SK-N-MC (cell line): Measurements from ENCODE around the gene LEF1.

Source experiments
- DNase-seq: peaks from one replicate; pipeline ENCODE4 v3.0.0-alpha.2; 2011; ENCODE audit warnings: low read depth, low spot score
- H3K27ac ChIP-seq: fragments of 200-600 bp; sonication (generic); 2 replicates; pipeline ENCODE4 v1.5.1; 2016; ENCODE audit warnings: mixed run types
- H3K36me3 ChIP-seq: fragments of 200-600 bp; sonication (generic); 2 replicates; pipeline ENCODE4 v1.6.1; 2017; ENCODE audit warnings: antibody characterized with exemption, low read length, mixed read lengths; ENCODE audit not compliant: insufficient read depth
- H3K4me3 ChIP-seq: fragments of 200-600 bp; sonication (generic); 2 replicates; pipeline ENCODE4 v1.5.1; 2016
- H3K9ac ChIP-seq: fragments of 200-600 bp; sonication (generic); 2 replicates; pipeline ENCODE4 v1.8.0; 2017; ENCODE audit warnings: mixed run types, mixed read lengths; ENCODE audit not compliant: insufficient read length
- H3K9me3 ChIP-seq: fragments of 200-600 bp; sonication (generic); 2 replicates; pipeline ENCODE4 v1.6.1; 2017; ENCODE audit warnings: low read depth, mild to moderate bottlenecking, antibody characterized with exemption, low read length, moderate library complexity, mixed read lengths
- EZH2 ChIP-seq: fragments of 200-600 bp; sonication (generic); IDR thresholded peaks from one replicate; pipeline ENCODE4 v1.6.1; 2017; ENCODE audit warnings: antibody characterized with exemption
- FOXP2 ChIP-seq: optimal IDR thresholded peaks from 2 replicates; pipeline ENCODE3; 2011; ENCODE audit warnings: mild to moderate bottlenecking, moderate library complexity; ENCODE audit not compliant: insufficient read depth; ENCODE audit errors: extremely low read length, control extremely low read depth
- POLR2AphosphoS5 ChIP-seq: IDR thresholded peaks from 2 replicates; pipeline ENCODE4 v1.6.1; 2012; ENCODE audit warnings: mild to moderate bottlenecking, low read depth, low read length, borderline replicate concordance

LEF1 gene

DNA sequence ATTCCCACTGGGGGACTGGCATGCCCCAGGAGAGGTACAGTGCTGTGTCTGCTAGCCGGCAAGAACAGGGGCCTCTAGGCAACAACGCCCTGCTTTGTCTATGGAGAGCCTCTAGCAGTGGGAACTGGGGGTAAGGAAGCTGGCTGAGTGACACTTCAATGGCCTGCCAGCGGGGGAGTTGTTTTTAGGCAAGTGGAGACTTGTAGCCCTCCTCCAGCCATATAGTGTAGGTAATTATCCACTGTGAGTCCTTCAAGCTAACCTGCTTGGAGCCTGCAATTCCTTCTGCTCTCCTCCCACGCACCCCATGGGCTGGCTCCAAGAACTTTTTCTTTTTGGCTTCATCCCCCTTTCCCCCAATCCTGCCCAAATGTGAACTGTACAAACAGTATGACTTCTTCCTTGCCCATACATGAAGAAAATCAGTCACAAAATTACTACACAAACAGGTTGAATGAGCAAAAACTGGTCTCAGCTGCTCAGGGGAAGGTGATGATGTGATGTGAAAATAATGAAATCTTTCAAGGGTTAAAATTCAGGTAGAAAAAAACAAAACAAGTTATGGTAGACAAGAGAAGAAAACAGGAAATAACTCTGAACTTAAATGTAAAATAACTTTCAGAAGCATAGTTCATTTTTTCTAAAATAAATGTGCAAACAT lies 33.1 kb downstream of the LEF1 start:
- no peaks in the 10 kb centered on the region for H3K36me3 ChIP-seq
- DNase-seq = no peak
- no peak overlapping the region for H3K27ac ChIP-seq
- no peak for TF ChIP-seq POLR2AphosphoS5
- no peak for TF ChIP-seq EZH2
- no peak for TF ChIP-seq FOXP2
- no peaks in the 10 kb centered on the region for H3K9me3 ChIP-seq
- H3K9ac ChIP-seq = no peak overlapping the region
- no peak overlapping the region for H3K4me3 ChIP-seq

DNA sequence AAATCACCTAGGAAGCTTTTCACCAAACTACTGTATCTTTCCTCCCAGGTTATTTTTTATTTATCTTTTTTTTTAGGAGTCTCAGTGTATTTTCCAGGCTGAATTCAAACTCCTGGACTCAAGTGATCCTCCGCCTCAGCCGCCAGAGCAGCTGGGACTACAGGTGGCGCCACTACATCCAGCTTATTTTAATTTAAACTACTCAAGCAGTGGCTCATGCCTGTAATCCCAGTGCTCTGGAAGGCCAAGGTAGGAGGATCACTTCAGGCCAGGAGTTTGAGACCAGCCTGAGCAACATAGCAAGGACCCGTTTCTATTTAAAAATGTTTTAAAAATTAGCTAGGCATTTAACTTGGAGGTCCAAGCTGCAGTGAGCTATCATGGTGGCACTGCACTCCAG lies 37.8 kb downstream of the LEF1 start:
- Histone ChIP-seq H3K9me3 (no peaks in the 10 kb centered on the region), H3K4me3 (no peak overlapping the region), H3K9ac (no peak overlapping the region), H3K36me3 (peaks cover 4% of the 10 kb centered on the region; the same call in 1 of the 2 replicates), H3K27ac (no peak overlapping the region)
- no peak for DNase-seq
- TF ChIP-seq EZH2 (no peak), FOXP2 (no peak), POLR2AphosphoS5 (no peak)

DNA sequence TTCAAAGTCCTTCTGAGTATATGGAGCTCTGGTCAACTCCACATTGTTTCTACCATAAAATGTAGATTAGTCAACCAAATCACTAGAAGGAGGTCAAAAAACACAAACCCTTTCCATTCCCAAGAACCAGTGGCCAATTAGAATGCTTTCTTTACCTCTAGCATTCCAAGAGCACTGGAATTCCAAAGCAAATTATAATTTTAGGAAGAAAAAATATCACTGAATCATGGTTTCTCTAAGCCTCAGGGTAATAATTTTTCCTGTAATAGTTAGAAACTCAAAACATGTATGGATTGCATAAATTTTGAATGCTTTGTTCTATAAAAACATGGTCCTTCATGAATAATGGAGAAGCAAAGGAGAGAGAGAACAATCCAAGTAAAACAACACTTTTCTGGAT lies 39.5 kb downstream of the LEF1 start:
- H3K27ac ChIP-seq = peak overlapping the region; percentile 80
- H3K9ac ChIP-seq = no peak overlapping the region
- no peak for TF ChIP-seq EZH2
- TF ChIP-seq FOXP2 = no peak
- TF ChIP-seq POLR2AphosphoS5 = no peak
- H3K9me3 ChIP-seq = no peaks in the 10 kb centered on the region
- peaks cover 4% of the 10 kb centered on the region; the same call in 1 of the 2 replicates for H3K36me3 ChIP-seq
- no peak for DNase-seq
- peak overlapping the region; percentile 11; the same call in 1 of the 2 replicates for H3K4me3 ChIP-seq

DNA sequence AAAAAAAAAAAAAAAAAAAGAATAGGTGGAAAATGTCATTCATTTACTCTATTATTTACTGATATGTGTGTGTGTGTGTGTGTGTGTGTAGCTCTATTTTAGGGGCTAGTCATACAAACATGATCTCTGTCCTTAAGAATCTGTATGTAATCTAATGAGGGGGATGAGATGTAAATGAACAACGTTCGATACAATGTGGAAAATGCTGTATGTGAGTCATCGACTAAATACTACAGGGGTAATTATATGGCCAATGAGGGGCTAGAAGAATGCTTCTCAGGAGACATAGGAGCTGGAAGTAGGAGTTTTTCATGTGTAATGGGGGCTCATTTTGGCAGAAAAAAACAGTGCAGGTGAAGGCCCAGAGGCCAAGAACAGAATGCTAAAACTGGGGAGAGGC lies 41.9 kb downstream of the LEF1 start:
- DNase-seq = no peak
- no peak overlapping the region for H3K9ac ChIP-seq
- no peak overlapping the region for H3K4me3 ChIP-seq
- TF ChIP-seq FOXP2 (no peak), POLR2AphosphoS5 (no peak), EZH2 (no peak)
- H3K9me3 ChIP-seq = no peaks in the 10 kb centered on the region
- H3K36me3 ChIP-seq = peaks cover 4% of the 10 kb centered on the region; the same call in 1 of the 2 replicates
- no peak overlapping the region for H3K27ac ChIP-seq

DNA sequence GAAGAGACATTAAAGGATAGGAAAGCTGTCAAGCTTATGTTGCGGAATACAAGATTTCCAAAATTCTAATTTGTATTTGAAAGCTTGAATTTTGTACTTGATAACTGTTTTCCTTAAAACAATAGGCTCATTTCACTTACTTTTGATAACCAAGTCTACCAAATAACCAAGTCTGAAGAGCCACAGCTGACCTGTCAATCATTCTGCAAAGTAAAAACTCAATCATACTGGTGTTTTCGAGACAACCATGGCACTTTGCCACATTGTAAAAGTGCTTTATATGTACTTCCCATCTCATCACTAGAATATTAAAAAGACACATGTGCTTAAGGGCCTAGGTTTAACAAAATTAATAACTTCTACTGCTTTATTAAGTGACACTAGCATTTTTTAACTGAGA lies 47.9 kb downstream of the LEF1 start:
- no peaks in the 10 kb centered on the region for H3K36me3 ChIP-seq
- H3K9me3 ChIP-seq = no peaks in the 10 kb centered on the region
- no peak overlapping the region for H3K27ac ChIP-seq
- DNase-seq = no peak
- no peak overlapping the region for H3K4me3 ChIP-seq
- H3K9ac ChIP-seq = no peak overlapping the region
- TF ChIP-seq FOXP2 = no peak
- TF ChIP-seq EZH2 = no peak
- no peak for TF ChIP-seq POLR2AphosphoS5

DNA sequence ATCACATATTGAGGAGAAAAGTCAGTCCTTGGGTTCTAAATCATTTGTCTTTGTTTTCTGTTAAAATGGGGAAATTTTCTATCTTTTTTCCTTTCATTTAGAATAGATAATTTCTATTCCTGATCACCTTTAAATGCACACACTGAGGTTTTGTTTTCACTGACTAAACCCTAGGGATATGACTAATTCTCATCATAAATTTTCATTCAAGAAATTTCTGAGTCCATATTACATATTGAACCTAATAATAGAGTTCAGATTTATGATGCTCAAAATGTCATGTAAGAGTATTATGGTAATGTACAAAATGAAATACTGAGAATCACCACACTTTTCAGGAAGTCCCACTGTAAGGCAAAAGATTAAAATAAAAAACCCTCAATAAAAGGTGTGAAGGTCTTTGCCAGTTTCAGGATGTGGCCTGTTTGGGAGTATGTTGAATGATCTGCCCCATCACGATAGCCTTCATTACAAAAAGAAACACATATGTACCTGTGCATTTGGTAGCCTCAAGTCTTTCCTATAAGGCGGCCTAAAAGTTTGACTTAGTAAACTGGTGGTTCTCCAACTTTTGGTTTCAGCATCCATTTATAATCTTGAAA lies 49.4 kb downstream of the LEF1 start:
- H3K27ac ChIP-seq = no peak overlapping the region
- H3K9ac ChIP-seq = no peak overlapping the region
- TF ChIP-seq EZH2 (no peak), POLR2AphosphoS5 (no peak), FOXP2 (no peak)
- H3K9me3 ChIP-seq = no peaks in the 10 kb centered on the region
- no peak overlapping the region for H3K4me3 ChIP-seq
- no peak for DNase-seq
- H3K36me3 ChIP-seq = no peaks in the 10 kb centered on the region

DNA sequence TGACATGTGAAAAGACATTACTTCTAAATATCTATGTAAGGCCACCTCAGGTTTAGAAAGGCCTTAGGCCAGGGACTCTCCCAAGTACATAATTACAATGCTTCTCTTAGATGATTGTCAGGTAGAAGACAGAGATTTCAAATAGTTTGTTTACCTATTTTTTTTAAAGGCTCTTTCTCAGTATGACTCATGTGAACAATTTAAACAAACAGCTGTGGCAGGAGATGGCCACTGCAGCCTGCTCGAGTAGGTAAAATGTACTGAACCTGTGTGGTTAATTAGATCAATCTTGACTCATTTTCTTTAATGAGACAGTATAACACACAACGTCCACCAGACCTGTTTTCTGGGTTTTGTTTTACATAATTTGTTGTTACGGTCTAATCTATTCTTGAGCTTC lies 50.2 kb downstream of the LEF1 start:
- no peak for DNase-seq
- no peak overlapping the region for H3K27ac ChIP-seq

DNA sequence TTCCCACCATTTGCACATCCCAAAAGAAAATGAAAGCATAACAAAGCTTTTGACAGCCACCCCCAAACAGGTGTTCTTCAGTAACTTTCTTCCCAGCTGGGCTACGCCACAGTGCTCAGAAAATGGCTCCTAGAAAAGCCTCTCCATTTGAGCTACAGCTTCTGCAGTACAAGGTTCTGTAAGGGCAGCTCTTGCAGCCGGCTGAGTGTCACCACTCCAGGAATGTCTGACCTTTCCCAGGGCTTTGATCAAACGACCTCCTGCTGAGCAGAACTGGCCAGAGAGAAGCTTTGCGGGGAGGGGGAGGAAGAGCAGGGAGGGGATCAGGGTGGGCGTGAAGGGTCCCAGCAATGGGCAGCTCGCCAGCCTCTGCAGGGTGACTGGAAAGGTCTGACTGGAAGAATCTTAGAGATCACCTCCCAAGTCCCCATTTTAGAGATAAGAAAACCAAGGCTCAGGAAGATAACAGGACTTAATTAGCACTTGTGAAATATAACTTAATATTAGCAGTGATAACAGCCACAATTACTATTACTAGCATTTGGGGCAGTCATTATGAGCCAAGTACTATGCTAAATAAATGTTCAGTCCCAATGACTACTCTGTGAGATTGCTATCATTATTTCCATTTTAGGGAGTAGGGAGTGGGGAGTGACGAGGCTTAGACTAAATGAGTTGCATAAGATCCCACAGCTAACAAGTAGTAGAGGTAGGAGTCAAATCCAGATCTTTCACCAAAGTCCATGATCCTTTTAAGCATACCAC lies 51.1 kb downstream of the LEF1 start:
- Histone ChIP-seq H3K9me3 (no peaks in the 10 kb centered on the region), H3K4me3 (no peak overlapping the region), H3K36me3 (no peaks in the 10 kb centered on the region), H3K27ac (no peak overlapping the region), H3K9ac (no peak overlapping the region)
- DNase-seq = no peak
- TF ChIP-seq EZH2 (no peak), POLR2AphosphoS5 (no peak), FOXP2 (no peak)

More for the DNA sequence above, 50.2 kb downstream of the LEF1 start:
- Histone ChIP-seq H3K36me3 (no peaks in the 10 kb centered on the region), H3K9ac (no peak overlapping the region), H3K4me3 (no peak overlapping the region), H3K9me3 (no peaks in the 10 kb centered on the region)
- TF ChIP-seq EZH2 (no peak), FOXP2 (no peak), POLR2AphosphoS5 (no peak)
